ENCODE measurements around the gene CCL8.

DNA sequence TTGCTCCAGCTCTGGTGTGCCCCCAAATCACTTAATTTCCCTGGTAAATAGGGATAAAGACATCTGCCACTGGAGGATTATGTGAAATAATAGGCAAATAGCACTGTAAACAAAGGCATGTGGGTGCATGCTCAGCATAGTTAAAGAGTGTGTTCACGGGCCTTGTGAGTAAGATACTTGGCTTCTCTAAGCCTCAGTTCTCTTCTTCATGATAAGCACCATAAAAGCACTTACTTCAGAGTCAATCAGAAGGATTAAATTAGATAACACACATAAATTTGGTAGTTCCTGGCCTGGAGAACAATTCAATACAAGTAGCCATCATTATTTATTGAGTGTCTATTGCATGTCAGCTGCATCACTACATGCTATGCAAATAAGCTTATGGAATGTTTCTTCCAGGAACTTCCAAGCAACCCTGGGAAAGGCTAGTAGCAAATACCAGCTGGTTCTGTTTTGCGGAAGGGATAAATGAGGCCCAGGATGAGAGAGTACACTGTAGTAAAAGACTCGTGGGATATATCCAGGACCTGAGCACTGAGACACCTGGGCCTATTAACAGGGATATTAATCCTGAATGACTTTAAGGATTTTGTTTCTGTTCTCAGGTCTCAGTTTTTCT, 19.2 kb upstream of the CCL8 start:
- TF ChIP-seq GATA2 (IDR thresholded peaks at IDR 0.05; ENCODE audit: low read depth, low read length) = no peak
- no peak for TF ChIP-seq GATA3 (IDR thresholded peaks at IDR 0.05; ENCODE audit: low read depth, low read length)
